Common myeloid progenitor, CD34-positive (primary cell): ENCODE data around the gene DSEL.
A peak's percentile ranks its signal among the peaks of the same experiment; 100 is the strongest.

Experiments
- CTCF ChIA-PET: fragments of 350-600 bp; sonication (Branson Sonifier 250); formaldehyde crosslinking; loops from one replicate; lab custom pipeline; 2021; ENCODE audit warnings: antibody characterized with exemption; lab: Charles Lee
- POLR2A ChIA-PET: fragments of 350-600 bp; sonication (Branson Sonifier 250); formaldehyde crosslinking; loops from one replicate; lab custom pipeline; 2021; ENCODE audit warnings: antibody characterized with exemption; lab: Charles Lee
- DNase-seq, 3 donors: peaks; one replicate each; pipeline versions ENCODE4 v3.0.0 to v3.0.0-alpha.2; 2013
- H3K27ac ChIP-seq, 2 experiments: 1 replicate in 1 of 2; 2 replicates in 1 of 2; pipeline ENCODE4 v1.7.0; 2013; ENCODE audit warnings: inconsistent platforms in 2 of 2, low read length in 2 of 2, mild to moderate bottlenecking in 2 of 2, low read depth in 1 of 2, moderate library complexity in 1 of 2; ENCODE audit not compliant: severe bottlenecking in 2 of 2, insufficient read depth in 1 of 2, poor library complexity in 1 of 2
- H3K27me3 ChIP-seq, 5 experiments: replicated peaks in 2 of 5; 1 replicate in 3 of 5; 2 replicates in 2 of 5; pipeline versions ENCODE4 v1.6.1 to v1.7.0; 2013; ENCODE audit warnings: low read length in 4 of 5, mild to moderate bottlenecking in 2 of 5, moderate library complexity in 2 of 5, inconsistent platforms in 1 of 5; ENCODE audit not compliant: insufficient read depth in 5 of 5, control insufficient read depth in 4 of 5
- H3K36me3 ChIP-seq, 4 experiments: 1 replicate in 2 of 4; 2 replicates in 2 of 4; pipeline versions ENCODE4 v1.6.1 to v1.7.0; 2013; ENCODE audit warnings: low read length in 3 of 4, control low read depth in 1 of 4, mild to moderate bottlenecking in 1 of 4; ENCODE audit not compliant: control insufficient read depth in 4 of 4, insufficient read depth in 4 of 4
- H3K4me1 ChIP-seq, 4 experiments: 1 replicate in 3 of 4; 2 replicates in 1 of 4; pipeline versions ENCODE4 v1.6.1 to v1.7.1; 2013; ENCODE audit warnings: low read length in 3 of 4, mild to moderate bottlenecking in 3 of 4, control low read depth in 1 of 4, inconsistent platforms in 1 of 4, moderate library complexity in 1 of 4; ENCODE audit not compliant: control insufficient read depth in 4 of 4, insufficient read depth in 4 of 4; ENCODE audit errors: control extremely low read depth in 1 of 4
- H3K4me3 ChIP-seq, 7 experiments: 1 replicate in 4 of 7; 2 replicates in 3 of 7; pipeline versions ENCODE4 v1.5.1 to v1.7.0; 2013; ENCODE audit warnings: mild to moderate bottlenecking in 7 of 7, low read length in 6 of 7, moderate library complexity in 6 of 7, inconsistent platforms in 2 of 7, low read depth in 2 of 7, control low read depth in 1 of 7; ENCODE audit not compliant: insufficient read depth in 4 of 7, control insufficient read depth in 1 of 7; ENCODE audit errors: extremely low read depth in 1 of 7
- H3K9me3 ChIP-seq, 5 experiments: 1 replicate in 4 of 5; 2 replicates in 1 of 5; pipeline versions ENCODE4 v1.6.1 to v1.7.1; 2013; ENCODE audit warnings: low read length in 4 of 5, mild to moderate bottlenecking in 2 of 5, inconsistent platforms in 1 of 5, low read depth in 1 of 5, moderate library complexity in 1 of 5; ENCODE audit not compliant: control insufficient read depth in 4 of 5, insufficient read depth in 2 of 5; ENCODE audit errors: control extremely low read depth in 1 of 5
- WGBS: methylation state at CpG from one replicate; pipeline ENCODE4 v1.1.5; 2013; ENCODE audit not compliant: insufficient coverage; 5-methylcytosine and 5-hydroxymethylcytosine counted together

DSEL gene

DNA sequence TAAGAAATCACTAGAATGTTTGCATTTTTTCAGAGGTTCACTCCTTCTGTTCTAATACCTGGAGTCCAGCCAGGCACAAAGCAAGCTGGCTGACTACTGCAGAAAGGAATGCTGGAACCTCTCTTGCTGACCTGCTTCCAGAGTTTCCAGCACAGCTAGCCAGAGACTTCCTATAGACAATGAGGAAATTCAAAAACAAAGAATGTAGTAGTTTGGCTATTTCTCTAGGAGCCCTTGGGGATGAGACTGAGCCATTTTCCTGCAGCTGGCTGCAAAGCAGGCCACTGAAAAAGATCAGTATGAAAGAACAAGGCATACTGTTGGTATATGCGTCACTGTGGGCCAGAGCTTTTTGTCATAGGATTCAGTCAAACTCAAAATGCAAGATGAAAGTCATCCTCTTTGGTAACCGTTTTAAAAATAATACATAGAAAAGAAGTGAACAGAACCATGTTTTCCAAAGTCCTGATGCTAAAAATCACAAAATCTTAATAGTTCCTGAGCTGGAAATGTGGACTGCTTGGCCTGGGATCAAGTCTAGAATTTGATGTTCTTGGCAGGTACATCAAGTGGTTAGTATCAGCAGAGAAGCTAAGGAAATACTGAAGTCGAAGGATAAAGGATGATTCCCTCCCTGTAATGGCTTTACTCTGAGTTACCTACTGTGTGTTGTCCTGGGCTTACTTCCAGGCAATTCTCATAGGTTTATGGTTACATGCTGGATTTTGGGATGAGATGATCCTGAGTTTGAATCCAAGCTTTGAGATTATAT lies 9.0 kb upstream of the DSEL start:
- no peaks in the 10 kb centered on the region for H3K4me1 ChIP-seq
- H3K27me3 ChIP-seq, result peaks cover 0 to 7% (median 0%) of the 10 kb centered on the region in 5 experiments
- POLR2A ChIA-PET, result no interaction called here
- H3K4me3 ChIP-seq, result no peak overlapping the region
- H3K9me3 ChIP-seq, result no peaks in the 10 kb centered on the region
- no peaks in the 10 kb centered on the region for H3K36me3 ChIP-seq
- no peak overlapping the region for H3K27ac ChIP-seq
- no peak for DNase-seq
- CTCF ChIA-PET, result interaction anchor here (1.3 kb wide), 1 partner anchor 10 kb away, joined by 3 read pairs; no protein-coding TSS in a partner anchor
- WGBS, result 100% methylated on average over 2 of the region's 3 CpGs

DNA sequence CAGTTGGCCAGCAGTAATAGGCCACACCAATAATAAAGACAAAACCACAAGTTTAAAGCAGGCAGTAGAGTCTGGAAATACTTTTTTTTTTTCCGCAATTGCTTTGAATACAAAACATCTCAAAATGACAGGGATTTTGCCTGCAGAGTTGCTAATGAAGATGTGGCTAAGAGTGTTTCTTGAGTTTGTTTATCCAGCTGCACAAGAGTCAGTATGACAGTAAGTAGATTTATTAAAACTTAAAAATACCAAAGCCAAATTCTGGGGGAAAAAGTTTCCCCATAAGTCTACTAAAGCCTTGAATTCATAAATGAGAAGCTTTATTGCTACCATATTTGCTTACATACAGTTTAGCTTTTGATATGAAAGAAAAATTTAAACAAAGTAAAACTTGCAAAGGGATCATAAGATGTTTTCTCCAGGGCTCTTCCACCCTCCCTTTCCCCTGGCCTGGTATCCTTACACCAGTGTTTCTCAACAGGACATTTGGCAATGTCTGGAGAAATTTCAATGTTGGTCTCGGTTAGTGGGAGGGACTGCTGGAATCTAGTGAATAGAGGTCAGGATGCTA lies 3.9 kb upstream of the DSEL start:
- ChIA-PET POLR2A (no interaction called here), CTCF (no interaction called here)
- Histone ChIP-seq H3K4me1 (peaks cover 6 to 14% (median 11%) of the 10 kb centered on the region in 4 experiments), H3K27ac (no peak overlapping the region), H3K9me3 (no peaks in the 10 kb centered on the region), H3K4me3 (no peak overlapping the region), H3K27me3 (peaks cover 0 to 19% (median 12%) of the 10 kb centered on the region in 5 experiments), H3K36me3 (no peaks in the 10 kb centered on the region)
- DNase-seq, result no peak
- 100% methylated on average over 1 of the region's 2 CpGs for WGBS

- POLR2A ChIA-PET, result no interaction called here
- no peak for DNase-seq
- Histone ChIP-seq H3K4me1 (peaks cover 6 to 14% (median 11%) of the 10 kb centered on the region in 4 experiments), H3K27ac (no peak overlapping the region), H3K36me3 (no peaks in the 10 kb centered on the region), H3K27me3 (peaks cover 0 to 21% (median 12%) of the 10 kb centered on the region in 5 experiments), H3K9me3 (no peaks in the 10 kb centered on the region), H3K4me3 (no peak overlapping the region)
- WGBS, result no CpG with 5 or more reads among the region's 2 CpGs
- CTCF ChIA-PET, result no interaction called here
Observed at GRCh38 chr18:67519592-67519991, 3.1 kb upstream of the DSEL start.

- no peak overlapping the region for H3K4me3 ChIP-seq
- peaks cover 0 to 21% (median 12%) of the 10 kb centered on the region in 5 experiments for H3K27me3 ChIP-seq
- H3K9me3 ChIP-seq, result no peaks in the 10 kb centered on the region
- no peak overlapping the region for H3K27ac ChIP-seq
- ChIA-PET POLR2A (no interaction called here), CTCF (interaction anchor here (1.2 kb wide), 1 partner anchor 9 kb away, joined by 3 read pairs; no protein-coding TSS in a partner anchor)
- no peaks in the 10 kb centered on the region for H3K36me3 ChIP-seq
- DNase-seq, result peak in 1 of 3 donors; percentile 3
- H3K4me1 ChIP-seq, result peaks cover 6 to 14% (median 11%) of the 10 kb centered on the region in 4 experiments
- 100% methylated on average over 3 of the region's 5 CpGs for WGBS
Observed at GRCh38 chr18:67518566-67518965, 2.0 kb upstream of the DSEL start.

DNA sequence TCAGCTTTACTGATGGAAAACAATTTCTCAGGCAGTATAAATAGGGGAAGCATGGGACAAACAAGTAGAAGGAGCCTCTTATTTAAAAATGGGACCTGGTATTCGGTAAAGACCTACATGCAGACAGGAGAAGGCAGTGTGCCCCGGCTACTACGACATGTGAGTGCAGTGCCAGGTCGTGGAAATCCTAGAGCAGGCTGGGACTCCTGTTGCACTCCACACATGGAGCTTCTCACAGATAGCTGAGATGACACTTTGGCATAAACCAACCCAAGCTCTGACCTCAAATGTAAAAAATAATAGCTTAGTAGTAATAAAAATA lies 885 bp upstream of the DSEL start:
- H3K4me3 ChIP-seq, result peak overlapping the region in 6 of 7 experiments; percentile 62 to 87 (median 74)
- H3K27ac ChIP-seq, result no peak overlapping the region
- peaks cover 0 to 19% (median 7%) of the 10 kb centered on the region in 5 experiments for H3K27me3 ChIP-seq
- no peaks in the 10 kb centered on the region for H3K36me3 ChIP-seq
- POLR2A ChIA-PET, result no interaction called here
- peak in 2 of 3 donors; percentile 28 to 35 for DNase-seq
- CTCF ChIA-PET, result interaction anchor here (1.0 to 1.5 kb wide), 2 partner anchors 9 to 246 kb away, joined by 3 to 4 read pairs; no protein-coding TSS in a partner anchor
- no peaks in the 10 kb centered on the region for H3K9me3 ChIP-seq
- H3K4me1 ChIP-seq, result peaks cover 6 to 14% (median 11%) of the 10 kb centered on the region in 4 experiments
- 0% methylated on average over 1 of the region's 4 CpGs for WGBS

DNA sequence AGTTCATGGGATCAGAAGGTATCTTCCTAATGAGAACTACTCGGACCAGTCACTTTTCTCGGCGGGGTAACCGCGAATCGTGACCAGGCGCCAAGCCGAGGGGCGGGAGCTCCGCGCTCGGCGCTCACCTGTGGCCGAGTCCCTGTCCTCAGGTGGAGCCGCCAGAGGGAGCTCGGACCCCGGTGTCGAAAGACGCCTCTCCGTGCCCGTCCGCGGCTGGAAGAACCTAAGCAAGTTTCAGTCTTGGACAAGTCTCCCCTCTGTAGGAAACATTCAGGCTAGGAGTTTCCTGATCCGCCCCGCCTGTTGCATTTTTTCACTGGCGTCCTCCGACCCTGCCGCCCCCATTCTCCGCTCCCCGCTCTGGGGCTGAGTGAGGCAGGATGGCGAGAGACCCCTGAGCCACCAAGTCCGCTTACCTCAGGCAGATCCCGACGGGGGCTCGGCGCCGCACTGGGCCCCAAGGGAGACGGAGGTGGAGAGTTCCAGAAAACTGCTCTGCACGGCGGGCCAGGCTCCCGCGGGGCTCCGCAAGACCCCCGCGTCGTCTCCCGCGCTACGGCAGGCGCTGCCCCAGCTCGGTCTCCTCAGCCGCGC lies 480 bp downstream of the DSEL start:
- ChIA-PET CTCF (interaction anchor here (0.7 to 1.9 kb wide), 5 partner anchors 9 to 1144 kb away, joined by 3 to 5 read pairs (median 3); no protein-coding TSS in a partner anchor), POLR2A (no interaction called here)
- Histone ChIP-seq H3K36me3 (no peaks in the 10 kb centered on the region), H3K4me1 (peaks cover 6 to 14% (median 11%) of the 10 kb centered on the region in 4 experiments), H3K27me3 (peaks cover 0 to 19% (median 7%) of the 10 kb centered on the region in 5 experiments), H3K4me3 (peak overlapping the region; percentile 52 to 87 (median 71)), H3K27ac (no peak overlapping the region), H3K9me3 (no peaks in the 10 kb centered on the region)
- peak; percentile 56 to 69 (median 61) for DNase-seq
- under 1% methylated on average over 53 of the region's 53 CpGs for WGBS
